Upper lobe of left lung (tissue), 4 donors: Measurements from ENCODE around the gene COX4I1.

ENCODE experiments used
- CTCF ChIP-seq, 6 experiments: fragments of 450-650 bp in 4 of 6; fragments of 200-600 bp in 2 of 6; sonication (generic) in 2 of 6; IDR thresholded peaks; one replicate each; pipeline ENCODE4 v1.5.1; 2016 to 2019; ENCODE audit warnings: antibody characterized with exemption in 6 of 6
- POLR2AphosphoS5 ChIP-seq, 2 donors: sonication (generic); formaldehyde crosslinking; IDR thresholded peaks; one replicate each; pipeline ENCODE4 v1.5.1; 2017; ENCODE audit warnings: antibody characterized with exemption in 2 of 2

GRCh38 chr16:85844169-85844481 lies 44.6 kb downstream of the COX4I1 start:
- no peak for TF ChIP-seq CTCF (IDR thresholded peaks at IDR 0.05)
- TF ChIP-seq POLR2AphosphoS5 (IDR thresholded peaks at IDR 0.05): no peak
